ENCODE results near the gene AKT3. TPM values are rescaled to one million over a fixed set of nuclear protein-coding genes. Genes with fewer than 3 reads are reported as not detected.
"Not testable (repeated sequence)": the region's sequence is repeated elsewhere in the genome, so short reads cannot be mapped to it uniquely, and the experiment has no call there.

The AKT3 gene
- total RNA-seq, 1 donor from 2014 or later = 20.6 TPM

DNA sequence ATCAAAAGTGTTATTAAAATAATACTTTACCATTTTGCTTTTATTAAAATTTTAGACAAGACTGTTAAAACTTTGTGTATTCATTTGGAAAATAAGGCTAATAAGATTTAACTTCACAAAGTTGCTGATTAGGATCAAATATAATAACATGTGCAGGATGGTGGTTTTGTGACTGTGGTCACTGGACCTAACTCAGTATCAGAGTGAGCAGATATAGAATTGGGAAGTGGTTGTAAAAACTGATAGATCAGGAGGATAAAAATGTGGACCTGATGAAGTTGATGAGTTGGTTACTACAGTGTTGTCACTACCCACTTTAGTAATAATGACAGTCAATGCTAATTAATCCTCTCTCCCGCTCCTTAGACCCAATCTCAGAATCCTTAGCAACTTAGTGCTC, 186.4 kb downstream of the AKT3 start:
- Histone ChIP-seq H3K4me1 (no peaks in the 10 kb centered on the region), H3K27ac (replicated peaks) (no peak overlapping the region), H3K27me3 (ENCODE audit: low read depth) (no peaks in the 10 kb centered on the region), H3K4me3 (no peak overlapping the region), H3K36me3 (peaks cover 13% of the 10 kb centered on the region), H3K9me3 (replicated peaks) (peaks cover 17% of the 10 kb centered on the region)
- intact Hi-C loops (cut with micrococcal nuclease) = no loop called here
- no peak for TF ChIP-seq CTCF (IDR thresholded peaks at IDR 0.05; ENCODE audit: borderline replicate concordance)
- DNase-seq = no peak

DNA sequence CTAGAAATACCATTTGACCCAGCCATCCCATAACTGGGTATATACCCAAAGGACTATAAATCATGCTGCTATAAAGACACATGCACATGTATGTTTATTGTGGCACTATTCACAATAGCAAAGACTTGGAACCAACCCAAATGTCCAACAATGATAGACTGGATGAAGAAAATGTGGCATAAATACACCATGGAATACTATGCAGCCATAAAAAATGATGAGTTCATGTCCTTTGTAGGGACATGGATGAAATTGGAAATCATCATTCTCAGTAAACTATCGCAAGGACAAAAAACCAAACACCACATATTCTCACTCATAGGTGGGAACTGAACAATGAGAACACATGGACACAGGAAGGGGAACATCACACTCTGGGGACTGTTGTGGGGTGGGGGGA, 187.9 kb downstream of the AKT3 start:
- H3K4me3 ChIP-seq; H3K27me3 ChIP-seq (ENCODE audit: low read depth); intact Hi-C loops (cut with micrococcal nuclease); DNase-seq; H3K27ac ChIP-seq (replicated peaks); H3K4me1 ChIP-seq: not testable (repeated sequence)
- Histone ChIP-seq H3K36me3 (peaks cover 13% of the 10 kb centered on the region), H3K9me3 (replicated peaks) (peaks cover 32% of the 10 kb centered on the region)

DNA sequence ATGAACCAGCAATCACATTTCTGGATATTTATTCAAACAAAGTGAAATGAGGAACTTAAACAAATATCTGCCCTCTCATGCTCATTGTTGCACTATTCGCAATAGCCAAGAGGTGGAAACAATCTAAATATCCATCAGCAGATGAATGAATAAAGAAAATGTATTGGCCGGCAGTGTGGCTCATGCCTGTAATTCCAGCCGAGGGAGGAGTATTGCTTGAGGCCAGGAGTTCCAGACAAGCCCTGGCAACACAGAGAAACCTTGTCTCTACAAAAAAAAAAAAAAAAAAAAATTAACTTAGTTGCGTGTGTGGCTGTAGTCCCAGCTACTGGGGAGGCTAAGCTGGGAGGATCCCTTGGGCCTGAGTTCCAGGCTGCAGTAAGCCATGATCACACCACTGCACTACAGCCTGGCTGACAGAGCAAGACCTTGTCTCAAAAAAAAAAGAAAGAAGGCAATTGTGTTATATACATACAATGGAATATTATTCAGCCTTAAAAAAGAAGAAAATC, 191.4 kb downstream of the AKT3 start:
- Histone ChIP-seq H3K27me3 (ENCODE audit: low read depth) (no peaks in the 10 kb centered on the region), H3K27ac (replicated peaks) (no peak overlapping the region), H3K9me3 (replicated peaks) (peaks cover 33% of the 10 kb centered on the region), H3K4me1 (no peaks in the 10 kb centered on the region), H3K36me3 (peaks cover 11% of the 10 kb centered on the region), H3K4me3 (no peak overlapping the region)
- no peak for DNase-seq
- no peak for TF ChIP-seq CTCF (IDR thresholded peaks at IDR 0.05; ENCODE audit: borderline replicate concordance)
- intact Hi-C loops (cut with micrococcal nuclease) = no loop called here

DNA sequence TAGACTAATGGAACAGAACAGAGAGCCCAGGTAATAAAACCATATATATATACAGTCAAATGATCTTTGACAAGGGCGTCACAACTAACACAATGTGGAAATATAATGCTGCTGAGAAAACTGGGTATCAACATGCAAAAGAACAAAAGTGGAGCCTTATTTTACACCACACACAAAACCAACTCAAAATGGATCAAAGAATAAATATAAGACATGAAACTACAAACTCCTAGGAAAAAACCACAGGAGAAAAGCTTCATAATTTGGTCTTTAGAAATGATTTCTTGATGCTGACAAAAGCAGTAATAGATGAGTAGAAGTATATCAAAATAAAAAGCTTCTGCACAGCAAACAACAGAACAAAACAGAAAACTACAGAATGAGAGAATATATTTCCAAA, 192.2 kb downstream of the AKT3 start:
- Histone ChIP-seq H3K27me3 (ENCODE audit: low read depth) (no peaks in the 10 kb centered on the region), H3K9me3 (replicated peaks) (peaks cover 33% of the 10 kb centered on the region), H3K27ac (replicated peaks) (no peak overlapping the region), H3K4me1 (no peaks in the 10 kb centered on the region), H3K4me3 (no peak overlapping the region), H3K36me3 (peaks cover 5% of the 10 kb centered on the region)
- no peak for TF ChIP-seq CTCF (IDR thresholded peaks at IDR 0.05; ENCODE audit: borderline replicate concordance)
- DNase-seq = no peak
- intact Hi-C loops (cut with micrococcal nuclease) = no loop called here

DNA sequence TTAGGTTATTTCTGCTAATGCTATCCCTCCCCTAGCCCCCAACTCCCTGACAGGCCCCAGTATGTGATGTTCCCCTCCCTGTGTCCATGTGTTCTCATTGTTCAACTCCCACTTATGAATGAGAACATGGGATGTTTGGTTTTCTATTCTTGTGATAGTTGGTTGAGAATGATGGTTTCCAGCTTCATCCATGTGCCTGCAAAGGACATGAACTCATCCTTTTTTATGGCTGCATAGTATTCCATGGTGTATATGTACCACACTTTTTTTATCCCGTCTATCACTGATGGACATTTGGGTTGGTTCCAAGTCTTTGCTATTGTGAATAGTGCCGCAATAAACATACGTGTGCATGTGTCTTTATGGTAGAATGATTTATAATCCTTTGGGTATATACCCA, 200.5 kb downstream of the AKT3 start:
- intact Hi-C loops (cut with micrococcal nuclease); H3K27me3 ChIP-seq (ENCODE audit: low read depth); H3K27ac ChIP-seq (replicated peaks); H3K4me3 ChIP-seq; H3K4me1 ChIP-seq; DNase-seq: not testable (repeated sequence)
- H3K9me3 ChIP-seq (replicated peaks) = peaks cover 40% of the 10 kb centered on the region
- H3K36me3 ChIP-seq = peaks cover 19% of the 10 kb centered on the region

- Histone ChIP-seq H3K36me3 (peaks cover 19% of the 10 kb centered on the region), H3K27me3 (ENCODE audit: low read depth) (no peaks in the 10 kb centered on the region), H3K27ac (replicated peaks) (no peak overlapping the region), H3K4me3 (no peak overlapping the region), H3K4me1 (no peaks in the 10 kb centered on the region), H3K9me3 (replicated peaks) (peaks cover 40% of the 10 kb centered on the region)
- intact Hi-C loops (cut with micrococcal nuclease) = no loop called here
- DNase-seq = no peak
- no peak for TF ChIP-seq CTCF (IDR thresholded peaks at IDR 0.05; ENCODE audit: borderline replicate concordance)
These were observed 203.2 kb downstream of the AKT3 start for GRCh38 chr1:243646841-243647240.

DNA sequence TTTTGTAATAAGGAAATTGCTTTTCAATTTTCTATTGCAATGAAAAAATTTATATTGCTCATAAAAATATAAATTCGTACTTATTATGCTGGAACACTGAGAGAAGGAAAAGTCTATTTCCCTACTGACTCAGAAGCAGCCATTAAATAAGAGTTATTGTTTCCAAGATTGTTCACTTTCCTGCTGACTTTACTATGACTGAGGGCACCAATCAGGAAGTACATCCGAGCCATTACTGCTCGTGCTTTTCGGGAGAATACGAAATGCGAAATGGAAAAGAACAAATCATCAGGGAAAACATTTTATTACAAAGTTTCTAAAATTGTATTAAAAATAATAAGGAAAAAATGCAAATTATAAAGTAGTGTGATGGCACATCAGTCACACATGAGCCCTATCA, 204.8 kb downstream of the AKT3 start:
- H3K27ac ChIP-seq (replicated peaks) = no peak overlapping the region
- H3K36me3 ChIP-seq = peaks cover 19% of the 10 kb centered on the region
- H3K4me3 ChIP-seq = no peak overlapping the region
- no peaks in the 10 kb centered on the region for H3K4me1 ChIP-seq
- TF ChIP-seq CTCF (IDR thresholded peaks at IDR 0.05; ENCODE audit: borderline replicate concordance) = no peak
- H3K27me3 ChIP-seq (ENCODE audit: low read depth) = no peaks in the 10 kb centered on the region
- DNase-seq = no peak
- H3K9me3 ChIP-seq (replicated peaks) = peaks cover 41% of the 10 kb centered on the region
- intact Hi-C loops (cut with micrococcal nuclease) = no loop called here
